ENCODE data around the gene PPP3CA.

DNA sequence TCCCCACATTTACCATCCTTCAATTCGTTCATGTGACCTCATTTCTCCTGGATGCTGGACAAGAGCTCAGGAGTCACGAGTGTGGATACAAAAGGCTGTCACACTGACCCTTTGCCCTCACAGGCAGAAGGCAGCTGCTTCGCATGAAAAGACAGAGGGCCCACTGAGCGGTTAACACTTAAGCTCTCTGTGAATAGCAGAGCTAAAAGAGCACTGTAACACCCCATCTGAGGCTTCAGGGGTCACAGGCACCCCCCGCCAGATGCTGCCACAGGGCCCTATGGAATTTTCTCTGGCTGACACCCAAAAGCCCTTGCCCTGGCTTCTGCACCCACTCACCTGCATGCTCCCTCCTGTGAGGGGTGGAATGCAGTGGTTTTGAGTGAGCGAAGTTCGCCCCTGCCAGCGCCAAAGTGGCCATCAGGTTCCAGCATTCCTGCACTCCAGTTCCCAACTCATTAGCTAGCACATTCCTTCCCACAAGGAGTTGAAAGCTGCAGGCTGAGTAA is 360.9 kb downstream of the PPP3CA start:
- no peak for TF ChIP-seq POLR2A (IDR thresholded peaks at IDR 0.05; ENCODE audit: low read depth, low read length)
- no peak for TF ChIP-seq POU2F2 (IDR thresholded peaks at IDR 0.05; ENCODE audit: low read depth, low read length)
- TF ChIP-seq SPI1 (IDR thresholded peaks at IDR 0.05; ENCODE audit: low read depth, low read length) = no peak
- TF ChIP-seq POLR2AphosphoS5 (IDR thresholded peaks at IDR 0.05; ENCODE audit: low read depth, low read length) = no peak
- no peak for TF ChIP-seq TAF1 (IDR thresholded peaks at IDR 0.05; ENCODE audit: low read depth, low read length)
- TF ChIP-seq PAX5 (IDR thresholded peaks at IDR 0.05; ENCODE audit: insufficient read depth, low read length, severe bottlenecking) = no peak
